A673 (cell line): ENCODE data around the gene ZKSCAN7.

Experiments used
- CTCF ChIP-seq: fragments of 300-800, 200-600 bp; sonication (generic); conservative IDR thresholded peaks from 2 replicates; pipeline ENCODE4 v1.5.1; 2017; ENCODE audit warnings: low read depth, mild to moderate bottlenecking, antibody characterized with exemption, low read length, moderate library complexity, mixed read lengths
- EZH2 ChIP-seq: fragments of 200-600 bp; sonication (generic); IDR thresholded peaks from 2 replicates; pipeline ENCODE4 v1.6.1; 2017; ENCODE audit warnings: borderline replicate concordance, low read depth, mild to moderate bottlenecking, mixed read lengths, antibody characterized with exemption, low read length; ENCODE audit not compliant: poor library complexity, severe bottlenecking

DNA sequence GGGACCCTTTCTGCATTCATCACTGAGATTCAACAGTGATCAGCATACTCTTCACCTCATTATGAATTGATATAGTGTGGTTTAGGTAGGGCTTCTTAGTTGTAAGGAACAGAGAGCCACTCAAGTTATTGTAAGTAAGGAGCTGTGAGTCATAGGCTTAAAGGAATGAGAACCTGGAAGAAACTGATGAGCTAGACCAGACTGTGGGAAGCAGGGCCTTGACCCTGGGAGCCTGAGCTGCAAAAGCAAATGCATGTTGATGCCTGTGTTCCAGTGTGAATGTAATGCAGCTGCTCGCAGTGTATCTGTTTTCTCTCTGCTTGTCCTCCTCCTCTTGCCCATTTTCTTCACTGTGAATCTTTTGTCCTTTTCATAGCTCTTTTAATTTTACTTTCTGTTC is 13.6 kb downstream of the ZKSCAN7 start:
- TF ChIP-seq CTCF (no peak), EZH2 (no peak)
